ENCODE measurements around the gene MATK. TPM values are rescaled to one million over a fixed set of nuclear protein-coding genes. Genes with fewer than 3 reads are reported as not detected.

MATK gene
- total RNA-seq, 1 experiment from 2014 or later, result not detected

- no peaks in the 10 kb centered on the region for H3K27me3 ChIP-seq (ENCODE audit: low read length)
- H3F3A ChIP-seq (ENCODE audit: low read length, unreplicated experiment), result no peaks in the 10 kb centered on the region
- no peaks in the 10 kb centered on the region for H4K20me1 ChIP-seq (ENCODE audit: low read length)
- H3K9me2 ChIP-seq (replicated peaks; ENCODE audit: low read length), result no peaks in the 10 kb centered on the region
- no peak overlapping the region for H3K9ac ChIP-seq (ENCODE audit: low read length)
- ChIA-PET POLR2A (ENCODE audit: unreplicated experiment) (no interaction called here), CTCF (no interaction called here)
- peaks cover 7% of the 10 kb centered on the region; the same call in 1 of the 2 replicates for H3K4me1 ChIP-seq (ENCODE audit: insufficient read depth, low read length)
- H3K27ac ChIP-seq (ENCODE audit: low read length), result no peak overlapping the region
- ATAC-seq, result no peak
- BruUV-seq (replicated peaks), result no TSS peak
- no peaks in the 10 kb centered on the region for H3K36me3 ChIP-seq (ENCODE audit: low read depth, low read length)
- H3K9me3 ChIP-seq (ENCODE audit: low read length), result no peaks in the 10 kb centered on the region
- no peak overlapping the region for H3K4me2 ChIP-seq (ENCODE audit: low read length)
- intact Hi-C loops (cut with micrococcal nuclease), result no loop called here
- H3K4me3 ChIP-seq (ENCODE audit: low read length), result no peak overlapping the region
- H3K79me2 ChIP-seq (ENCODE audit: low read length), result no peaks in the 10 kb centered on the region
- no peak overlapping the region for H2AFZ ChIP-seq (ENCODE audit: low read length)
- no peak for DNase-seq
- TF ChIP-seq, protein P1, sequence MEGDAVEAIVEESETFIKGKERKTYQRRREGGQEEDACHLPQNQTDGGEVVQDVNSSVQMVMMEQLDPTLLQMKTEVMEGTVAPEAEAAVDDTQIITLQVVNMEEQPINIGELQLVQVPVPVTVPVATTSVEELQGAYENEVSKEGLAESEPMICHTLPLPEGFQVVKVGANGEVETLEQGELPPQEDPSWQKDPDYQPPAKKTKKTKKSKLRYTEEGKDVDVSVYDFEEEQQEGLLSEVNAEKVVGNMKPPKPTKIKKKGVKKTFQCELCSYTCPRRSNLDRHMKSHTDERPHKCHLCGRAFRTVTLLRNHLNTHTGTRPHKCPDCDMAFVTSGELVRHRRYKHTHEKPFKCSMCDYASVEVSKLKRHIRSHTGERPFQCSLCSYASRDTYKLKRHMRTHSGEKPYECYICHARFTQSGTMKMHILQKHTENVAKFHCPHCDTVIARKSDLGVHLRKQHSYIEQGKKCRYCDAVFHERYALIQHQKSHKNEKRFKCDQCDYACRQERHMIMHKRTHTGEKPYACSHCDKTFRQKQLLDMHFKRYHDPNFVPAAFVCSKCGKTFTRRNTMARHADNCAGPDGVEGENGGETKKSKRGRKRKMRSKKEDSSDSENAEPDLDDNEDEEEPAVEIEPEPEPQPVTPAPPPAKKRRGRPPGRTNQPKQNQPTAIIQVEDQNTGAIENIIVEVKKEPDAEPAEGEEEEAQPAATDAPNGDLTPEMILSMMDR (conservative IDR thresholded peaks at IDR 0.05; ENCODE audit: low read depth, low read length), result no peak
- TF ChIP-seq EZH2 (IDR thresholded peaks at IDR 0.05; ENCODE audit: low read length, unreplicated experiment) (no peak), EZH2phosphoT487 (IDR thresholded peaks at IDR 0.05; ENCODE audit: borderline replicate concordance, low read length) (no peak)
Observed at GRCh38 chr19:3823350-3823713, 37.2 kb upstream of the MATK start.

GRCh38 chr19:3822683-3823349 lies 36.6 kb upstream of the MATK start:
- intact Hi-C loops (cut with micrococcal nuclease), result no loop called here
- no peaks in the 10 kb centered on the region for H3K36me3 ChIP-seq (ENCODE audit: low read depth, low read length)
- no TSS peak for BruUV-seq (replicated peaks)
- no peaks in the 10 kb centered on the region for H4K20me1 ChIP-seq (ENCODE audit: low read length)
- TF ChIP-seq EZH2 (IDR thresholded peaks at IDR 0.05; ENCODE audit: low read length, unreplicated experiment) (no peak), EZH2phosphoT487 (IDR thresholded peaks at IDR 0.05; ENCODE audit: borderline replicate concordance, low read length) (no peak)
- TF ChIP-seq, protein P1 (conservative IDR thresholded peaks at IDR 0.05; ENCODE audit: low read depth, low read length), result no peak
- H3K4me3 ChIP-seq (ENCODE audit: low read length), result no peak overlapping the region
- H3K79me2 ChIP-seq (ENCODE audit: low read length), result no peaks in the 10 kb centered on the region
- H3K27me3 ChIP-seq (ENCODE audit: low read length), result no peaks in the 10 kb centered on the region
- CTCF ChIA-PET, result interaction anchor here (0.6 kb wide), 1 partner anchor 407 kb away, joined by 5 read pairs; the partner anchor contains the start of gene EBI3
- H2AFZ ChIP-seq (ENCODE audit: low read length), result no peak overlapping the region
- no peaks in the 10 kb centered on the region for H3F3A ChIP-seq (ENCODE audit: low read length, unreplicated experiment)
- no peak overlapping the region for H3K9ac ChIP-seq (ENCODE audit: low read length)
- no peak overlapping the region for H3K4me2 ChIP-seq (ENCODE audit: low read length)
- DNase-seq (no peak), ATAC-seq (no peak)
- no peak overlapping the region for H3K27ac ChIP-seq (ENCODE audit: low read length)
- H3K9me2 ChIP-seq (replicated peaks; ENCODE audit: low read length), result no peaks in the 10 kb centered on the region
- POLR2A ChIA-PET (ENCODE audit: unreplicated experiment), result no interaction called here
- H3K4me1 ChIP-seq (ENCODE audit: insufficient read depth, low read length), result peaks cover 7% of the 10 kb centered on the region; the same call in 1 of the 2 replicates
- no peaks in the 10 kb centered on the region for H3K9me3 ChIP-seq (ENCODE audit: low read length)

DNA sequence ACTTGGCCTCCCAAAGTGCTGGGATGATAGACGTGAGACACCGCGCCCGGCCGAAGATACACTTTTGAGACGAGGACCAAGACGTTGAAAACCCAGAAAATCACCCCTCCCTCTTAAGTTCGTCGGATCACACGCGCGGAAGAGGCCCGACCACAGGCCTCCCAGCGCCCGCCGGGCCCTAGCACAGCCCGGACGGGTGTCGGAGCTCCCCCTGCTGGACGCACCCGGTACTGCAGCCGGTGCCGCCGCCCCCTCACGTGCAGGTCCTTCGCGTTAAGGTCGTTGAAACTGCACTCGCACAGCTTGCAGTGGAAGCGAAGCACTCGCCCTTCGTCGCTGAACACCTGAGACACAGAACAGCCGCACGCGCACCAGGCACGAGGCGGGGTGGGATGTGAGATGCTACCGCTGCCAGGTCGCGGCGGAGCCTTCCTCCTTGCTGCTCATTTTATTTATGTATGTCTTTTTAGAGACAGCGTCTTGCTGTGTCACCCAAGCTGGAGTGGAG lies 35.7 kb upstream of the MATK start:
- Histone ChIP-seq H3K79me2 (ENCODE audit: low read length) (no peaks in the 10 kb centered on the region), H3K9me2 (replicated peaks; ENCODE audit: low read length) (no peaks in the 10 kb centered on the region), H3K9ac (ENCODE audit: low read length) (no peak overlapping the region), H3K4me1 (ENCODE audit: insufficient read depth, low read length) (peaks cover 7% of the 10 kb centered on the region; the same call in 1 of the 2 replicates), H4K20me1 (ENCODE audit: low read length) (no peaks in the 10 kb centered on the region), H2AFZ (ENCODE audit: low read length) (no peak overlapping the region), H3K4me3 (ENCODE audit: low read length) (no peak overlapping the region), H3K27ac (ENCODE audit: low read length) (no peak overlapping the region), H3K27me3 (ENCODE audit: low read length) (no peaks in the 10 kb centered on the region), H3K36me3 (ENCODE audit: low read depth, low read length) (no peaks in the 10 kb centered on the region), H3K4me2 (ENCODE audit: low read length) (no peak overlapping the region), H3K9me3 (ENCODE audit: low read length) (no peaks in the 10 kb centered on the region), H3F3A (ENCODE audit: low read length, unreplicated experiment) (no peaks in the 10 kb centered on the region)
- no TSS peak for BruUV-seq (replicated peaks)
- TF ChIP-seq, protein P1 (conservative IDR thresholded peaks at IDR 0.05; ENCODE audit: low read depth, low read length), result peak; percentile 87
- TF ChIP-seq EZH2 (IDR thresholded peaks at IDR 0.05; ENCODE audit: low read length, unreplicated experiment) (no peak), EZH2phosphoT487 (IDR thresholded peaks at IDR 0.05; ENCODE audit: borderline replicate concordance, low read length) (no peak)
- CTCF ChIA-PET, result interaction anchor here (0.6 to 1.0 kb wide), 2 partner anchors 27 to 59 kb away, joined by 3 to 5 read pairs; partner anchors contain the start of gene MRPL54
- POLR2A ChIA-PET (ENCODE audit: unreplicated experiment), result no interaction called here
- ATAC-seq (peak; percentile 31; the same call in 1 of the 2 replicates), DNase-seq (peak; percentile 29)
- intact Hi-C loops (cut with micrococcal nuclease), result no loop called here
